Measurements from ENCODE around the gene RANBP9. TPM values are rescaled to one million over a fixed set of nuclear protein-coding genes. Genes with fewer than 3 reads are reported as not detected.
A peak's percentile ranks its signal among the peaks of the same experiment; 100 is the strongest.

Gene RANBP9
- total and polyA plus RNA-seq, 9 of the 15 experiments (the other 6 are each of a cell fraction or from before 2014, with no cell fraction given), result 27.5 to 130 (median 61.5) TPM

DNA sequence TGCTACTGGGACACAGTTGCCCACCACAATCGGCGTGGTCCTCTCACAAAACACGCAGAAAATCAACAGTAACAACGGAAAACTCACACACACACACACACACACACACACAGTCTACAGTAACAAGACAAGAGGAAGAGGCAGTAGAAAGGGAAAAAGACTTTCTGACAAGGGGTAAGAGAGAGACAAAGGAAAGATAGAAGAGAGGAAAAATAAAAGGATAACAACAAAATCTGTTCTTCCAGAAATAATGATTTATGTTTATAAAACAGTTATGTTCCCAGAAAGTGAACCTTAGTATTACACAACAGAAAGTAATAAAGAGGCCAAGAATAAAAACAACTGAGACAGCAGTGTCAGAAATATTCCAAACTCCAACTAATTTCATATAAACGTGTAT is 2.9 kb downstream of the RANBP9 start (continued):
- TF ChIP-seq ZNF512 (tag; IDR thresholded peaks at IDR 0.05), result no peak
- TF ChIP-seq NCOA2 (IDR thresholded peaks at IDR 0.05; ENCODE audit: partially characterized antibody in 2 of 2), result peak in 1 of 2 experiments; percentile 10
- TF ChIP-seq, protein P1, sequence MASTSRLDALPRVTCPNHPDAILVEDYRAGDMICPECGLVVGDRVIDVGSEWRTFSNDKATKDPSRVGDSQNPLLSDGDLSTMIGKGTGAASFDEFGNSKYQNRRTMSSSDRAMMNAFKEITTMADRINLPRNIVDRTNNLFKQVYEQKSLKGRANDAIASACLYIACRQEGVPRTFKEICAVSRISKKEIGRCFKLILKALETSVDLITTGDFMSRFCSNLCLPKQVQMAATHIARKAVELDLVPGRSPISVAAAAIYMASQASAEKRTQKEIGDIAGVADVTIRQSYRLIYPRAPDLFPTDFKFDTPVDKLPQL (IDR thresholded peaks at IDR 0.05; ENCODE audit: extremely low read depth, insufficient read length), result no peak
- 0 out of 2 replicates have a peak, but pooled peaks have one; percentile 28 for TF ChIP-seq NR2C1 (IDR thresholded peaks at IDR 0.05)
- no peak for TF ChIP-seq NR2C1 (tag; IDR thresholded peaks at IDR 0.05)
- TF ChIP-seq, protein P2, sequence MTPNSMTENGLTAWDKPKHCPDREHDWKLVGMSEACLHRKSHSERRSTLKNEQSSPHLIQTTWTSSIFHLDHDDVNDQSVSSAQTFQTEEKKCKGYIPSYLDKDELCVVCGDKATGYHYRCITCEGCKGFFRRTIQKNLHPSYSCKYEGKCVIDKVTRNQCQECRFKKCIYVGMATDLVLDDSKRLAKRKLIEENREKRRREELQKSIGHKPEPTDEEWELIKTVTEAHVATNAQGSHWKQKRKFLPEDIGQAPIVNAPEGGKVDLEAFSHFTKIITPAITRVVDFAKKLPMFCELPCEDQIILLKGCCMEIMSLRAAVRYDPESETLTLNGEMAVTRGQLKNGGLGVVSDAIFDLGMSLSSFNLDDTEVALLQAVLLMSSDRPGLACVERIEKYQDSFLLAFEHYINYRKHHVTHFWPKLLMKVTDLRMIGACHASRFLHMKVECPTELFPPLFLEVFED (CRISPR knock-in tag; conservative IDR thresholded peaks at IDR 0.05), result peak; percentile 88; the same call in 1 of the 2 replicates
- TF ChIP-seq, protein P3, sequence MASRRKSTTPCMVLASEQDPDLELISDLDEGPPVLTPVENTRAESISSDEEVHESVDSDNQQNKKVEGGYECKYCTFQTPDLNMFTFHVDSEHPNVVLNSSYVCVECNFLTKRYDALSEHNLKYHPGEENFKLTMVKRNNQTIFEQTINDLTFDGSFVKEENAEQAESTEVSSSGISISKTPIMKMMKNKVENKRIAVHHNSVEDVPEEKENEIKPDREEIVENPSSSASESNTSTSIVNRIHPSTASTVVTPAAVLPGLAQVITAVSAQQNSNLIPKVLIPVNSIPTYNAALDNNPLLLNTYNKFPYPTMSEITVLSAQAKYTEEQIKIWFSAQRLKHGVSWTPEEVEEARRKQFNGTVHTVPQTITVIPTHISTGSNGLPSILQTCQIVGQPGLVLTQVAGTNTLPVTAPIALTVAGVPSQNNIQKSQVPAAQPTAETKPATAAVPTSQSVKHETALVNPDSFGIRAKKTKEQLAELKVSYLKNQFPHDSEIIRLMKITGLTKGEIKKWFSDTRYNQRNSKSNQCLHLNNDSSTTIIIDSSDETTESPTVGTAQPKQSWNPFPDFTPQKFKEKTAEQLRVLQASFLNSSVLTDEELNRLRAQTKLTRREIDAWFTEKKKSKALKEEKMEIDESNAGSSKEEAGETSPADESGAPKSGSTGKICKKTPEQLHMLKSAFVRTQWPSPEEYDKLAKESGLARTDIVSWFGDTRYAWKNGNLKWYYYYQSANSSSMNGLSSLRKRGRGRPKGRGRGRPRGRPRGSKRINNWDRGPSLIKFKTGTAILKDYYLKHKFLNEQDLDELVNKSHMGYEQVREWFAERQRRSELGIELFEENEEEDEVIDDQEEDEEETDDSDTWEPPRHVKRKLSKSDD (conservative IDR thresholded peaks at IDR 0.05; ENCODE audit: low read length), result no peak
- TF ChIP-seq TCF3 (CRISPR knock-in tag; IDR thresholded peaks at IDR 0.05), result no peak
- no peak for TF ChIP-seq ZNF253 (CRISPR knock-in tag; conservative IDR thresholded peaks at IDR 0.05)
- TF ChIP-seq, protein P4, sequence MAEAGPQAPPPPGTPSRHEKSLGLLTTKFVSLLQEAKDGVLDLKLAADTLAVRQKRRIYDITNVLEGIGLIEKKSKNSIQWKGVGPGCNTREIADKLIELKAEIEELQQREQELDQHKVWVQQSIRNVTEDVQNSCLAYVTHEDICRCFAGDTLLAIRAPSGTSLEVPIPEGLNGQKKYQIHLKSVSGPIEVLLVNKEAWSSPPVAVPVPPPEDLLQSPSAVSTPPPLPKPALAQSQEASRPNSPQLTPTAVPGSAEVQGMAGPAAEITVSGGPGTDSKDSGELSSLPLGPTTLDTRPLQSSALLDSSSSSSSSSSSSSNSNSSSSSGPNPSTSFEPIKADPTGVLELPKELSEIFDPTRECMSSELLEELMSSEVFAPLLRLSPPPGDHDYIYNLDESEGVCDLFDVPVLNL (CRISPR knock-in tag; IDR thresholded peaks at IDR 0.05; ENCODE audit: low read depth), result no peak
- no peak for TF ChIP-seq STAT5A (IDR thresholded peaks at IDR 0.05; ENCODE audit: borderline replicate concordance, low read length)
- no peak for TF ChIP-seq HCFC1 (IDR thresholded peaks at IDR 0.05; ENCODE audit: low read depth, low read length)
- TF ChIP-seq DIDO1 (tag; IDR thresholded peaks at IDR 0.05; ENCODE audit: low read depth), result no peak
- peak; percentile 78 for TF ChIP-seq OTX1 (CRISPR knock-in tag; IDR thresholded peaks at IDR 0.05)
- no peak for TF ChIP-seq MAZ (CRISPR knock-in tag; conservative IDR thresholded peaks at IDR 0.05 in 1 of 2, IDR thresholded peaks at IDR 0.05 in 1 of 2)
- no peak for TF ChIP-seq ZNF324 (CRISPR knock-in tag; IDR thresholded peaks at IDR 0.05)
- TF ChIP-seq ID3 (CRISPR knock-in tag; IDR thresholded peaks at IDR 0.05), result no peak
- no peak for TF ChIP-seq ID3 (tag; IDR thresholded peaks at IDR 0.05)
- no peak for TF ChIP-seq RBM25 (IDR thresholded peaks at IDR 0.05; ENCODE audit: low read depth, low read length, severe bottlenecking)
- no peak for TF ChIP-seq COPS2 (conservative IDR thresholded peaks at IDR 0.05)
- no peak for TF ChIP-seq HNRNPH1 (optimal IDR thresholded peaks at IDR 0.05; ENCODE audit: low read depth, low read length)
- TF ChIP-seq MXI1 (IDR thresholded peaks at IDR 0.05; ENCODE audit: low read depth, low read length), result no peak

Measured in K562 (cell line).